ENCODE measurements around the gene METTL5. TPM values are rescaled to one million over a fixed set of nuclear protein-coding genes. Genes with fewer than 3 reads are reported as not detected.

Gene METTL5
- total RNA-seq, 4 donors from 2014 or later: 19.4 to 35.5 (median 20.8) TPM

- Histone ChIP-seq H3K27ac (no peak overlapping the region), H3K27me3 (no peaks in the 10 kb centered on the region), H3K9me3 (no peaks in the 10 kb centered on the region), H3K36me3 (peaks cover 0 to 87% (median 5%) of the 10 kb centered on the region in 3 donors), H3K4me3 (no peak overlapping the region), H3K4me1 (no peaks in the 10 kb centered on the region)
- no peak for DNase-seq
- no peak for TF ChIP-seq POLR2A (IDR thresholded peaks at IDR 0.05)
- TF ChIP-seq, protein P1, sequence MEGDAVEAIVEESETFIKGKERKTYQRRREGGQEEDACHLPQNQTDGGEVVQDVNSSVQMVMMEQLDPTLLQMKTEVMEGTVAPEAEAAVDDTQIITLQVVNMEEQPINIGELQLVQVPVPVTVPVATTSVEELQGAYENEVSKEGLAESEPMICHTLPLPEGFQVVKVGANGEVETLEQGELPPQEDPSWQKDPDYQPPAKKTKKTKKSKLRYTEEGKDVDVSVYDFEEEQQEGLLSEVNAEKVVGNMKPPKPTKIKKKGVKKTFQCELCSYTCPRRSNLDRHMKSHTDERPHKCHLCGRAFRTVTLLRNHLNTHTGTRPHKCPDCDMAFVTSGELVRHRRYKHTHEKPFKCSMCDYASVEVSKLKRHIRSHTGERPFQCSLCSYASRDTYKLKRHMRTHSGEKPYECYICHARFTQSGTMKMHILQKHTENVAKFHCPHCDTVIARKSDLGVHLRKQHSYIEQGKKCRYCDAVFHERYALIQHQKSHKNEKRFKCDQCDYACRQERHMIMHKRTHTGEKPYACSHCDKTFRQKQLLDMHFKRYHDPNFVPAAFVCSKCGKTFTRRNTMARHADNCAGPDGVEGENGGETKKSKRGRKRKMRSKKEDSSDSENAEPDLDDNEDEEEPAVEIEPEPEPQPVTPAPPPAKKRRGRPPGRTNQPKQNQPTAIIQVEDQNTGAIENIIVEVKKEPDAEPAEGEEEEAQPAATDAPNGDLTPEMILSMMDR (IDR thresholded peaks at IDR 0.05): no peak
These were observed 16.5 kb downstream of the METTL5 start for GRCh38 chr2:169808221-169808620.

DNA sequence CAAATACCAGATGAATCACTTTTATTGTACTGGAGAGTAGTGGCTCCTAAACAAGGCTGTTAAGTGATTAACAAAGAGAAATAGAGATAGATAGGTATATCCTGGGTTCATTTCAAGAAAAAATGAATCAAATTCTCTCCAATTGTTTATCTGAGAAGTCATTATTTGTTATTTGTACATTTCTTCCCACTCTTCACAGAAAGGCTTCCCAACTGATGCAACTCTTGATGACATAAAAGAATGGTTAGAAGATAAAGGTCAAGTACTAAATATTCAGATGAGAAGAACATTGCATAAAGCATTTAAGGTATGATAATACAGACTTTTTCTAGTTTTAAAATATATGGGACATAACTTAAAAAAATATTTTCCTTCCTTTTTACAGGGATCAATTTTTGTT lies 18.1 kb downstream of the METTL5 start:
- TF ChIP-seq, protein P1 (IDR thresholded peaks at IDR 0.05): no peak
- no peak for TF ChIP-seq POLR2A (IDR thresholded peaks at IDR 0.05)
- no peak overlapping the region for H3K27ac ChIP-seq
- no peak overlapping the region for H3K4me3 ChIP-seq
- no peaks in the 10 kb centered on the region for H3K4me1 ChIP-seq
- peaks cover 0 to 76% (median 5%) of the 10 kb centered on the region in 3 donors for H3K36me3 ChIP-seq
- no peak for DNase-seq
- no peaks in the 10 kb centered on the region for H3K9me3 ChIP-seq
- no peaks in the 10 kb centered on the region for H3K27me3 ChIP-seq

- Histone ChIP-seq H3K36me3 (peaks cover 0 to 49% (median 0%) of the 10 kb centered on the region in 3 donors), H3K27me3 (no peaks in the 10 kb centered on the region), H3K9me3 (no peaks in the 10 kb centered on the region), H3K27ac (no peak overlapping the region), H3K4me3 (no peak overlapping the region), H3K4me1 (peaks cover 0 to 6% (median 0%) of the 10 kb centered on the region in 4 donors)
- DNase-seq: no peak
- TF ChIP-seq, protein P1 (IDR thresholded peaks at IDR 0.05): no peak
- no peak for TF ChIP-seq POLR2A (IDR thresholded peaks at IDR 0.05)
These were observed 21.2 kb downstream of the METTL5 start for GRCh38 chr2:169803480-169803879.

- no peaks in the 10 kb centered on the region for H3K9me3 ChIP-seq
- peak within 1 kb of the TSS; percentile 57 to 84 (median 67) for H3K4me3 ChIP-seq
- TF ChIP-seq POLR2A (IDR thresholded peaks at IDR 0.05): peak; percentile 42 to 66
- TF ChIP-seq, protein P1 (IDR thresholded peaks at IDR 0.05): peak in 1 of 6 experiments; percentile 4
- DNase-seq: peak; percentile 91 to 97 (median 93)
- H3K36me3 ChIP-seq: peaks cover 0 to 10% (median 0%) of the 10 kb centered on the region in 3 donors
- peak within 1 kb of the TSS; percentile 80 to 90 (median 86) for H3K27ac ChIP-seq
- no peaks in the 10 kb centered on the region for H3K27me3 ChIP-seq
- peaks cover 0 to 6% (median 0%) of the 10 kb centered on the region in 4 donors for H3K4me1 ChIP-seq
These were observed 25.8 kb downstream of the METTL5 start, which contains the start of gene SSB for GRCh38 chr2:169798718-169799592. TSS of gene SSB (plus strand) at chr2:169798871. CDS start at chr2:169800961, 2,090 bp downstream.

GRCh38 chr2:169798397-169798717 lies 26.3 kb downstream of the METTL5 start:
- Histone ChIP-seq H3K27me3 (no peaks in the 10 kb centered on the region), H3K27ac (peak overlapping the region; percentile 80 to 90 (median 86)), H3K4me3 (peak overlapping the region; percentile 57 to 84 (median 67)), H3K36me3 (peaks cover 0 to 10% (median 0%) of the 10 kb centered on the region in 3 donors), H3K4me1 (peaks cover 0 to 6% (median 0%) of the 10 kb centered on the region in 4 donors), H3K9me3 (no peaks in the 10 kb centered on the region)
- TF ChIP-seq, protein P1 (IDR thresholded peaks at IDR 0.05): no peak
- TF ChIP-seq POLR2A (IDR thresholded peaks at IDR 0.05): no peak
- no peak for DNase-seq

Data from Peyer's patch (tissue), 4 donors.